GM19328 (cell line): ENCODE data around the gene SNAI1.
"Not testable (repeated sequence)": the region's sequence is repeated elsewhere in the genome, so short reads cannot be mapped to it uniquely, and the experiment has no call there.

Source experiments
- ATAC-seq: cut with Tn5 transposase; IDR thresholded peaks from one replicate; pipeline ENCODE4 v1.9.1; 2021; ENCODE audit warnings: mild to moderate bottlenecking, moderate library complexity; ENCODE audit not compliant: unreplicated experiment

Gene SNAI1

DNA sequence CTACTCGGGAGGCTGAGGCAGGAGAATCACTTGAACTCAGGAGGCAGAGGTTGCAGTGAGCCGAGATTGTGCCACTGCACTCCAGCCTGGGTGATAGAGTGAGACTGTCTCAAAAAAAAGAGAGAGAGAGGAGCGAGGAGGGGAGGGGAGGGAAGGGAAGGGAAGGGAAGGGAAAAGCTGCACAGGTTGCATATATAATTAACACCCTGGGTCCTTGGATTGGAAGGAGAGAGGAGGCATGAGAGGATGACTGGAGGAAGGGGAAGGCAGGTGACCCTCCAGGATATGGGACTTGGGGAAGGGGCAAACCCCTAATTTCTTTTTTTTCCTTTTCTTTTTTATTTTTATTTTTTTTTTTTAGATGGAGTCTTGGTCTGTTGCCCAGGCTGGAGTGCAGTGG lies 28.8 kb downstream of the SNAI1 start:
- ATAC-seq: not testable (repeated sequence)

- ATAC-seq: no peak
Observed at GRCh38 chr20:50012282-50013263, 29.8 kb downstream of the SNAI1 start.

GRCh38 chr20:50013976-50014375 lies 31.2 kb downstream of the SNAI1 start:
- no peak for ATAC-seq

DNA sequence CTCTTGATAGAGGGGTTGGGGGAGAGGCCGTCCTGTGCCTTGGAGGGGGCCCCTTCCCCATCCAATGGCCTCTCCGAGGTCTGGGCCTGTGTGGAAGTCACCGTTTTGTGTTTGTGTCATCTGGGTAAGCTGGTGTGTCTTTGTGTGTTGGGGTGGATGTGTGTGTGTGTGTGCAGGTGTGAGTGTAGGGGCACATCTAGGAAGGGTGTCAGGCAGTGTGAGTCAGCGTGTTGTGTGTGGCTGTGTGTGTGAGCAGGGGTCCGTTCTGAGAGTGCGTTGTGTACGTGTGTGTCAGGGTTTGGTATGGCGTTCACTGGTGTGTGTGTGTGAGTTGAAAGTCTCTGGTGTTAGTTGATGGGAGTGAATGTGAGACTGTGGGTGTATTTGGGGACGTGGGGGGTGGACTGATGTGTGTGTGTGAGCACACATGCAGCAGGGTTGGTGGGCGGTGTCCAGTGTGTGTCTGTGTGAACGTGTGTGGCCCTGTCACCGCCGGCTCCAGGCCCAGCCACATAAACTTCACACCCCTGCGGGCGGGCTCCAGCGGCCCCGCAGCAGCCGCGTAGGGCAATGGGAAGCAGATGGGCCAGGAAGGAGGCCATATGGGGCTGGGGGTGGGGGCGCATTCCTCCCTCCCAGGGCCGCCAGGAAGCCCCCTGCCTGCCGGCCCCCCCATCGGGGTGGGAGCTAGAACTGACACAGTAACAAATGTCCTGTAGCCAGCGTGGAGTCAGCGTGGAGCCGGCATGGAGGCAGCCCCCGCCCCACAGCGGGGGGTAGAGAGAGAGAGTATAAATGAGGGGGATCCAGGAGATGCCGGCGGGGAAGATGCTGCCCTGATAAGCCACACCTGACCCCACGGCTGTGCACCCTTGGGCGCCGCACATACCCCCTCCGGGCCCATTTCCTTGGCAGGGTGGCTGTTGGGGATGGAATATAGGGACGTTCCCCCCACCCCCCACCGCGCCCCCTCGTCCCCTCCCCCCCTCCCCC lies 32.1 kb downstream of the SNAI1 start:
- no peak for ATAC-seq

- ATAC-seq: no peak
Observed at GRCh38 chr20:50015636-50015992, 32.8 kb downstream of the SNAI1 start.

- no peak for ATAC-seq
Observed at GRCh38 chr20:50015993-50016770, 33.4 kb downstream of the SNAI1 start.

DNA sequence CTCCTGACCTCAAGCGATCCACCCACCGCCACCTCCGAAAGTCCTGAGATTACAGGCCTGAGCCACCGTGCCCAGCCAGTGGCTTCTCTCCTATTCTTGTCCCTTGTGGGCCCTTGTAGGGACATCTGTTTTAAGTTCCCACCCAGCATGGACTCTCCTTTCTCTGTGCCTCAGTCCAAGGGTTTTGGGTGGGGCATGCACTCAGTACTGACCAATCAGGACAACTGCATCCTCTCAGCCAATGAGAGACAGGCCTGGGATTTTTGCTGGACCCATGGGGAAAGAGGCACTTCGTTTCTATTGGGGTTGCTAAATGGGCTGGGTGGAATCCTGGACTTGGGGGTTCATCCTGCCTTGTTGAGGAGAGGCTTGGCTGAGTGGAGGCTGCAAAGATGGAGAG lies 34.4 kb downstream of the SNAI1 start:
- ATAC-seq: no peak

DNA sequence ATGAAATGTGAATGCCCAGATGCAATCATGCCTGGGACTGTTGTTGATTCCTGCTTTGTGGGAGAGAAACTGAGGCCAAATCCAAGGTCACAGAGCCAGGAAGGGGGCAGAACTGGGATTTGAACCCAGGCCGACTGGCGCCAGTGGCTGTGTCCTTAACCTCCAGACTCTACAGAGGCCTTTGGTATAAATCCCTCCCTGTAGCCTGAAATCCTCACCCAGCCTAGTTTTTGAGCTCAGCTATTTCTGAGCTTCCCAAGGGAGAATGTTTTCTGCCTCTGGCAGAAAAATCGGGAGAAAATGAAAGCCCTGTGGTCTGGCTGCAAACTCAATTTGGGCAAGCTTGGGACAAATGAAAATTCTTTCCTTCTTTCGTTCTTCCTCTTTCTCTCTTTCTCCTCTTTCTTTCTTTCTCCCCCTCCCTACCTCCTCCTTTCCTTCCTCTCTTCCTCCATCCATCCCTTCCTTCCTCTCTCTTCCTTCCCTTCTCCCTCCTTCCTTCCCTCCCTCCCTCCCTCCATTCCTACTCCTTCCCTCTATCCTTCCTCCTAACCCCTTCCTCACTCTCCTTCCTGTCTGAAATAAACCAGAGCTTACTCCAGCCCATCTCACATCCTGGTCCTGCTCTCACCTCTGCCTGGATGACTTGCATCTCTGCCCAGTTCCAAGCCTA lies 34.9 kb downstream of the SNAI1 start:
- ATAC-seq: no peak

DNA sequence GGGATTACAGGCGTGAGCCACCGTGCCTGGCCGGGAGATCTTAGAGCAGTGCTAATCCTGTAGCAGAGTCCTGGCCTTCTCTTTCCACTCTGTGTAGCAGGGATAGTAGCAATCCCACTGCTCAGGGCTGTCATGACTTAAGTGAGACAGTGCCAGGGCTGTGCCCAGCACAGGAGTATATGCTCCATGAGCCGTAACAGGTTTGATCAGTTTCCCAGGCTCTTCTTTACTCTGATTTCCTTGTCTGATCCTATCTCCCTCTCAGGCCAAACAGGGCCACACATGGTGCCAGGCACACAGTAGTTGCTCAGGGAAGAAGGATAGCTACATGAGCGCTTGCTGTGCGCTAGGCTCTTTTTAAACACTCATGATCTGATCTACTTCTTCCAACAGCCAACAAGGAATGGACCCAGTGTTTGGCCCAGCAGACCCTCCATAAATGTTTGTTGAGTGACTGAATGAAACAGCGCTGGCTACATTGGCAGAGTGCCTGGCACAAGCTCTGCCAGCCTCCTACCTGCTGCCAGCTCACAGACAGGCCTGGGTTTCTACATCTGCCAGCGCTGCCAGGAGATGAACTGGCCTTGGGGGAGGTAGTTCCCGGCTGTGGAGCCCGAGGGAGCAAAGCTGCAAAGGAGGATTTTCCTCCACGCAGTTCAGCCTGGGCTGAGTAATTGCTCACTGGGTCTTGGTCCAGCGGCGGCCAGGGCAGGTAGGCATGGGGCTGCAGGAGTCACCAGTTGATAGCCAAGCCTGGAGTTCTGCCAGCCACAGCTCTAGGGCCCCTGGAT lies 36.9 kb downstream of the SNAI1 start:
- ATAC-seq: no peak

DNA sequence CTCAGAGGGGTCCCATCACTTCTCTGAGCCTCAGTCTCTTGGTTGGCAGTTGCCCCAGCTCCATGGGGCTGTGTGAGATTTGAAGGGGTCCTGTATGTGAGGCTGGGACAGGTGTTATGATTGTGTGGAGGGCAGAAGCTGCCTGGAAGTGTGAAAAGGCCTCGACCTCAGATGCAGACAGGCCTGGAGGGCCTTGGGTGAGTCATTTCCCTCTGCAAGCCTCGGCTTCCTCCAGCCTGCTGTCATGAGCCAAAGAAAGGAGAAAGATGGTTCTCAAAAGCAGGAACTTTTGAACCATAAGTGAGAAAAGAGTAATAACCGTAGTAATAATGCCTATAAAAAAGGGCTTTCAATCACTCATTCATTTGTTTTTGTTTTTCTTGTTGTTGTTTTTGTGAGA lies 37.5 kb downstream of the SNAI1 start:
- ATAC-seq: no peak

GRCh38 chr20:50022676-50023075 lies 39.9 kb downstream of the SNAI1 start:
- ATAC-seq: no peak

- no peak for ATAC-seq
Observed at GRCh38 chr20:50023116-50023805, 40.5 kb downstream of the SNAI1 start.

GRCh38 chr20:50026746-50027575 lies 44.2 kb downstream of the SNAI1 start:
- no peak for ATAC-seq

DNA sequence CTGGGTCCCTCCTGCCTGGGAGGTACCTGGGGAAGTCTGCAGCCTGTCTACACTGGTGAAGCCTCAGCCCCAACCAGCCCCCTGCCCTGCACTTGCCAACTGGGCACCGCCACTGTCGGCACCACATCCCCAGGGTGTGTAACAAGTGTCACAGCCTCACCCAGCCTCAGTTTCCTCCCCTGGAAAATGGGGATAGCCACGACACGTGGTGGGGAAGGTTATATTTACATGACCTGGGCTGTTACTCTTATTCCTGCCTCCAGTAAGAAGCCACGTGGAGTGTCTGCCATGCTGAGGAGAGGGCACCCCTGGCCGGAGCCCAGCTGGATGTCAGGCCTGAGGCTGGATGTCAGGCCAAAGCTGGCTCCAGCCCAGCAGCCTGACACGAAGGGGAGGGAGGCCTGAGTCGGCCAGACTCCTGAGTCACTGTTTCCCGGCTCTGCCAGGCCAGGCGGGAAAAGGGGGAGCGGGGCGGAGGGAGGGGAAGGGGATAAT lies 44.9 kb downstream of the SNAI1 start:
- no peak for ATAC-seq

DNA sequence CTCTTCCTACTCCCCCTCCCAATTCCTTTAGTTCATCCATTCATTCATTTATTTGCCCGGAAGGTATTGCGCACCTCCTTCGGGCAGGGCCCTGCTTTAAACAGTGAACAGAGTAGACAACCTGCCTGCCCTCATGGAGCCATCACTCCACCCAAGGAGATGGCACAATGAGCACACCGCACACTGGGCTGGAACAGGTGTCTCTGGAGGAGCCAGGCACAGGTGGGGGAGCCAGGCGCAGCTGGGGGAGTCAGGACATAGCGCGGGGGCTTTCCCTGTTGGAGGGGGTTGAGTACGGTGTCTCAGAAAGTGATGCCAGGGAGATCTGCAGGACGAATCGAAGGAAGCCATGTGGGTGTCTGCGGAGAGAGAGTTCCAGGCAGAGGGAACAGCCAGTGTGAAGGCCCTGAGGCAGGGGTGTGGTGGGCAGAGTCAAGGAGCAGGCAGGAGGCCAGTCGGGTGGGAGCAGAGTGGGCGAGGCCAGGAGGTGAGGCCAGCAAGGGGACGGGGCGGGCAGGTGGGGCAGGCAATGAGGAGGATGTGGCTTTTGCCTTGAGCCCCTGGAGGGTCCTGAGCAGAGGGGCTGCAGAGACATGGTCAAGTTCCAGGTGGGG lies 46.4 kb downstream of the SNAI1 start:
- ATAC-seq: no peak

- no peak for ATAC-seq
Observed at GRCh38 chr20:50029697-50030461, 47.1 kb downstream of the SNAI1 start.
